Measurements from ENCODE around the gene NUP93. TPM values are rescaled to one million over a fixed set of nuclear protein-coding genes. Genes with fewer than 3 reads are reported as not detected.
"Not testable (repeated sequence)": the region's sequence is repeated elsewhere in the genome, so short reads cannot be mapped to it uniquely, and the experiment has no call there.

Gene NUP93
- total RNA-seq, 1 donor from 2014 or later, result 57.2 TPM

GRCh38 chr16:56810954-56811353 lies 81.0 kb downstream of the NUP93 start:
- Histone ChIP-seq H3K36me3 (peaks cover 22% of the 10 kb centered on the region), H3K27ac (no peak overlapping the region), H3K27me3 (no peaks in the 10 kb centered on the region), H3K4me1 (peaks cover 6% of the 10 kb centered on the region), H3K4me3 (no peak overlapping the region), H3K9me3 (no peaks in the 10 kb centered on the region)
- intact Hi-C loops (cut with DNase I), result no loop called here
- TF ChIP-seq, protein P1, sequence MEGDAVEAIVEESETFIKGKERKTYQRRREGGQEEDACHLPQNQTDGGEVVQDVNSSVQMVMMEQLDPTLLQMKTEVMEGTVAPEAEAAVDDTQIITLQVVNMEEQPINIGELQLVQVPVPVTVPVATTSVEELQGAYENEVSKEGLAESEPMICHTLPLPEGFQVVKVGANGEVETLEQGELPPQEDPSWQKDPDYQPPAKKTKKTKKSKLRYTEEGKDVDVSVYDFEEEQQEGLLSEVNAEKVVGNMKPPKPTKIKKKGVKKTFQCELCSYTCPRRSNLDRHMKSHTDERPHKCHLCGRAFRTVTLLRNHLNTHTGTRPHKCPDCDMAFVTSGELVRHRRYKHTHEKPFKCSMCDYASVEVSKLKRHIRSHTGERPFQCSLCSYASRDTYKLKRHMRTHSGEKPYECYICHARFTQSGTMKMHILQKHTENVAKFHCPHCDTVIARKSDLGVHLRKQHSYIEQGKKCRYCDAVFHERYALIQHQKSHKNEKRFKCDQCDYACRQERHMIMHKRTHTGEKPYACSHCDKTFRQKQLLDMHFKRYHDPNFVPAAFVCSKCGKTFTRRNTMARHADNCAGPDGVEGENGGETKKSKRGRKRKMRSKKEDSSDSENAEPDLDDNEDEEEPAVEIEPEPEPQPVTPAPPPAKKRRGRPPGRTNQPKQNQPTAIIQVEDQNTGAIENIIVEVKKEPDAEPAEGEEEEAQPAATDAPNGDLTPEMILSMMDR (IDR thresholded peaks at IDR 0.05), result no peak
- no peak for ATAC-seq
- no peak for DNase-seq

DNA sequence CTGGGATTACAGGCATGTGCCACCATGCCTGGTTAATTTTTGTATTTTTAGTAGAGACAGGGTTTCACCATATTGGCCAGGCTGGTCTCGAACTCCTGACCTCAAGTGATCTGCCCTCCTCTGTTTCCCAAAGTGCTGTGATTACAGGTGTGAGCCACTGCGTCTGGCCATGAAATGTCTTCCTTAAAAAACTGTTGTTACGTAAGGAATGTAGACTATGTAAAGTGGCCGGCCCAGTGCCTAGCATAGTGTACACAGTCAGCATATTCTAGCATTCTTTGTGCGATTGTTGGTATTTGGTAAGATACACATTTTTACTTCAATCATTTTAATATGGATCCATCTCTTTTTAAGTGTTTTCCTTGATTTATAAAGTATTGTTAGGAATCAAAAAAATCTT lies 81.7 kb downstream of the NUP93 start:
- ATAC-seq; H3K9me3 ChIP-seq; DNase-seq; H3K27me3 ChIP-seq; H3K4me3 ChIP-seq; intact Hi-C loops (cut with DNase I); H3K27ac ChIP-seq; H3K4me1 ChIP-seq: not testable (repeated sequence)
- H3K36me3 ChIP-seq, result peaks cover 15% of the 10 kb centered on the region

- peaks cover 8% of the 10 kb centered on the region for H3K36me3 ChIP-seq
- no peak overlapping the region for H3K4me3 ChIP-seq
- ATAC-seq, result no peak
- no peak for DNase-seq
- no peak overlapping the region for H3K27ac ChIP-seq
- no peaks in the 10 kb centered on the region for H3K27me3 ChIP-seq
- H3K4me1 ChIP-seq, result no peaks in the 10 kb centered on the region
- TF ChIP-seq, protein P1 (IDR thresholded peaks at IDR 0.05), result no peak
- intact Hi-C loops (cut with DNase I), result no loop called here
- H3K9me3 ChIP-seq, result no peaks in the 10 kb centered on the region
These were observed 83.0 kb downstream of the NUP93 start for GRCh38 chr16:56812884-56813283.

- H3K27ac ChIP-seq, result no peak overlapping the region
- H3K4me1 ChIP-seq, result no peaks in the 10 kb centered on the region
- H3K4me3 ChIP-seq, result no peak overlapping the region
- peaks cover 7% of the 10 kb centered on the region for H3K36me3 ChIP-seq
- TF ChIP-seq, protein P1 (IDR thresholded peaks at IDR 0.05), result no peak
- intact Hi-C loops (cut with DNase I), result no loop called here
- no peaks in the 10 kb centered on the region for H3K27me3 ChIP-seq
- peak; percentile 49 for ATAC-seq
- DNase-seq, result no peak
- H3K9me3 ChIP-seq, result no peaks in the 10 kb centered on the region
These were observed 84.9 kb downstream of the NUP93 start for GRCh38 chr16:56814537-56815432.

GRCh38 chr16:56815721-56816120 lies 85.8 kb downstream of the NUP93 start:
- H3K36me3 ChIP-seq, result peaks cover 14% of the 10 kb centered on the region
- ATAC-seq, result no peak
- intact Hi-C loops (cut with DNase I), result no loop called here
- H3K27ac ChIP-seq, result no peak overlapping the region
- no peak overlapping the region for H3K4me3 ChIP-seq
- no peak for DNase-seq
- H3K27me3 ChIP-seq, result no peaks in the 10 kb centered on the region
- no peaks in the 10 kb centered on the region for H3K4me1 ChIP-seq
- no peaks in the 10 kb centered on the region for H3K9me3 ChIP-seq
- TF ChIP-seq, protein P1 (IDR thresholded peaks at IDR 0.05), result no peak

DNA sequence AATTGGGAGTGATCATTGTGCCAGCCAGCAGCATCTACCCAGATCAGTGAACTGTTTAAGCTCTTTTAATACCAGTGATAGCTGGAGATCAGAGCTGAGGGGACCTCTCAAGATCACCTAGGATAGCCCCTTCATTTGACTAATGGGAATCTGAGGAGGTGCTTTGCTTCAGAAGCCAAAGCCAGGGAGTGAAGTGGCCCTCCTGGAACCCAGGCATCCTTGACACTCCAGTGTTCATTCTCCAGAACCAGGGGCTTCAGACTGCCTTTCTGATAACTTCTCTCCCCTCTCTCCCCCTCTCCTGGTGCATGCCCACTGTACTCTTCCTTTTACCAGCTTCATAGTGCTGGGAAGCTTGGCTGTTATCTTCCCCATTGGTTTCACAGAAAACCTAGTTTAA lies 87.1 kb downstream of the NUP93 start:
- Histone ChIP-seq H3K4me1 (no peaks in the 10 kb centered on the region), H3K36me3 (peaks cover 17% of the 10 kb centered on the region), H3K9me3 (no peaks in the 10 kb centered on the region), H3K4me3 (no peak overlapping the region), H3K27ac (no peak overlapping the region), H3K27me3 (no peaks in the 10 kb centered on the region)
- TF ChIP-seq, protein P1 (IDR thresholded peaks at IDR 0.05), result no peak
- intact Hi-C loops (cut with DNase I), result no loop called here
- DNase-seq, result no peak
- ATAC-seq, result no peak

Data from upper lobe of right lung (tissue), 1 donor.